Endothelial cell of umbilical vein (primary cell): Measurements from ENCODE around the gene ST6GALNAC3.

ENCODE experiments used
- EZH2 ChIP-seq: IDR thresholded peaks from 2 replicates; pipeline ENCODE4 v1.6.1; 2012; ENCODE audit warnings: borderline replicate concordance, low read depth, mild to moderate bottlenecking, moderate library complexity, low read length, inconsistent platforms; ENCODE audit not compliant: severe bottlenecking
- FOS ChIP-seq: IDR thresholded peaks from 2 replicates; pipeline ENCODE4 v1.6.1; 2011; ENCODE audit warnings: mild to moderate bottlenecking, low read length, moderate library complexity, borderline replicate concordance; ENCODE audit not compliant: insufficient read depth
- GATA2 ChIP-seq: IDR thresholded peaks from 2 replicates; pipeline ENCODE4 v1.7.0; 2011; ENCODE audit warnings: low read depth, mild to moderate bottlenecking, moderate library complexity, mixed read lengths, low read length; ENCODE audit not compliant: insufficient read length, insufficient read depth
- JUN ChIP-seq: IDR thresholded peaks from 2 replicates; pipeline ENCODE4 v1.6.1; 2011; ENCODE audit warnings: borderline replicate concordance, low read depth; ENCODE audit not compliant: insufficient read length, insufficient read depth
- MYC ChIP-seq: IDR thresholded peaks from one replicate; pipeline ENCODE4 v1.6.1; 2011; ENCODE audit warnings: mild to moderate bottlenecking, low read depth, low read length
- POLR2A ChIP-seq: IDR thresholded peaks from 2 replicates; pipeline ENCODE4 v1.6.1; 2012; ENCODE audit warnings: low read depth, mild to moderate bottlenecking, control low read depth, low read length
- POLR2AphosphoS5 ChIP-seq: IDR thresholded peaks from 2 replicates; pipeline ENCODE4 v1.6.1; 2012; ENCODE audit warnings: low read depth, mild to moderate bottlenecking, control low read depth, low read length, moderate library complexity; ENCODE audit not compliant: insufficient read depth
- TF ChIP-seq, protein P1 (sequence below): IDR thresholded peaks from 2 replicates; pipeline ENCODE4 v1.6.1; 2011; ENCODE audit not compliant: insufficient read depth, insufficient read length
- TF ChIP-seq, protein P2 (sequence below), 2 donors: IDR thresholded peaks; 1 replicate in 1 of 2; 2 replicates in 1 of 2; pipeline ENCODE4 v1.5.1; 2011; ENCODE audit warnings: low read length in 2 of 2, mild to moderate bottlenecking in 2 of 2, moderate library complexity in 2 of 2, control low read depth in 1 of 2, inconsistent platforms in 1 of 2, low read depth in 1 of 2; ENCODE audit not compliant: insufficient read depth in 1 of 2; ENCODE audit errors: extremely low read depth in 1 of 2

DNA sequence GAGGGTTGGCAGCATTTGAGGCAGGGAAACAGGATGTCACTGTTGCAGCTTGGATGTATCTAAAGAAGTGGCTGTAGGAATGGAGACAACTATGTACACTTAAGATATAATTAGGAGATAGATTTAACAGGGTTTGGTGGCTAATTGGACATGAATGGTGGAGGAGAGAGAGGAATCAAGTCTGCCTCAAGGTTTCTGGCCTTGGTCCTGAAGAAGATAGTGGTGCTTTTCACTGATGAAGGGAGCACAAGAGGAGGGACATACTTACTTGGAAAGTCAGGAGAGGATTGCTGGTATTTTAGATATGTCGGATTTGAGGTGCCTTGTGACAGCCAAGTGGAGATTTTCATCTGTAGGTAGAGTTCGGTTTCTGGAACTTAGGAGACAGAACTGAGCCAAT lies 123.9 kb downstream of the ST6GALNAC3 start:
- TF ChIP-seq MYC (no peak), POLR2A (no peak), POLR2AphosphoS5 (no peak), EZH2 (no peak), GATA2 (no peak), FOS (no peak), JUN (no peak)
- TF ChIP-seq, protein P1, sequence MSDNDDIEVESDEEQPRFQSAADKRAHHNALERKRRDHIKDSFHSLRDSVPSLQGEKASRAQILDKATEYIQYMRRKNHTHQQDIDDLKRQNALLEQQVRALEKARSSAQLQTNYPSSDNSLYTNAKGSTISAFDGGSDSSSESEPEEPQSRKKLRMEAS, result no peak
- TF ChIP-seq, protein P2, sequence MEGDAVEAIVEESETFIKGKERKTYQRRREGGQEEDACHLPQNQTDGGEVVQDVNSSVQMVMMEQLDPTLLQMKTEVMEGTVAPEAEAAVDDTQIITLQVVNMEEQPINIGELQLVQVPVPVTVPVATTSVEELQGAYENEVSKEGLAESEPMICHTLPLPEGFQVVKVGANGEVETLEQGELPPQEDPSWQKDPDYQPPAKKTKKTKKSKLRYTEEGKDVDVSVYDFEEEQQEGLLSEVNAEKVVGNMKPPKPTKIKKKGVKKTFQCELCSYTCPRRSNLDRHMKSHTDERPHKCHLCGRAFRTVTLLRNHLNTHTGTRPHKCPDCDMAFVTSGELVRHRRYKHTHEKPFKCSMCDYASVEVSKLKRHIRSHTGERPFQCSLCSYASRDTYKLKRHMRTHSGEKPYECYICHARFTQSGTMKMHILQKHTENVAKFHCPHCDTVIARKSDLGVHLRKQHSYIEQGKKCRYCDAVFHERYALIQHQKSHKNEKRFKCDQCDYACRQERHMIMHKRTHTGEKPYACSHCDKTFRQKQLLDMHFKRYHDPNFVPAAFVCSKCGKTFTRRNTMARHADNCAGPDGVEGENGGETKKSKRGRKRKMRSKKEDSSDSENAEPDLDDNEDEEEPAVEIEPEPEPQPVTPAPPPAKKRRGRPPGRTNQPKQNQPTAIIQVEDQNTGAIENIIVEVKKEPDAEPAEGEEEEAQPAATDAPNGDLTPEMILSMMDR (IDR thresholded peaks at IDR 0.05; ENCODE audit: extremely low read depth in 1 of 2, insufficient read depth in 1 of 2, low read depth in 1 of 2, low read length in 2 of 2), result no peak
